Measurements from ENCODE around the gene DNPH1.

DNPH1 gene

DNA sequence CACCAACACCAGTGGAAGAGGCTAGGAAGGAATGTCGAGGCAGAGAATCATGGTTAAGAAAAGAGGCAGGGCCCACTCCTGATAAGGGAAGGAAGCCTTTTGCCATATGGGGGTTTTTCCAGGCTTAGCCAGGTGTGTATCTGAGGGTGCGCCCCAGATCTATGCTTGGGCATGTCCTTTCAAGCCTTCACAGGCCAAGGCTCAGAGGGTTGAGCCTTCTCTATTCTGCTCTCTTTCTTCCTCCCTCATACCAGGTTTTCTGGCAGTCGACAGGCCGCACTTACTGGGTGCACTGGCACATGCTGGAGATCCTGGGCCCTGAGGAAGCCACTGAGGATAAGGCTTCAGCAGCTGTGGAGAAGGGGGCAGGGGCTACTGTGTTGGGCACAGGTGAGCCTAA lies 42.6 kb downstream of the DNPH1 start:
- in situ Hi-C loops (cut with HindIII; ENCODE audit: low sequenced_read_pairs): no loop called here
- H3K4me3 ChIP-seq (ENCODE audit: low read depth, low read length): no peak overlapping the region
- TF ChIP-seq, protein P1, sequence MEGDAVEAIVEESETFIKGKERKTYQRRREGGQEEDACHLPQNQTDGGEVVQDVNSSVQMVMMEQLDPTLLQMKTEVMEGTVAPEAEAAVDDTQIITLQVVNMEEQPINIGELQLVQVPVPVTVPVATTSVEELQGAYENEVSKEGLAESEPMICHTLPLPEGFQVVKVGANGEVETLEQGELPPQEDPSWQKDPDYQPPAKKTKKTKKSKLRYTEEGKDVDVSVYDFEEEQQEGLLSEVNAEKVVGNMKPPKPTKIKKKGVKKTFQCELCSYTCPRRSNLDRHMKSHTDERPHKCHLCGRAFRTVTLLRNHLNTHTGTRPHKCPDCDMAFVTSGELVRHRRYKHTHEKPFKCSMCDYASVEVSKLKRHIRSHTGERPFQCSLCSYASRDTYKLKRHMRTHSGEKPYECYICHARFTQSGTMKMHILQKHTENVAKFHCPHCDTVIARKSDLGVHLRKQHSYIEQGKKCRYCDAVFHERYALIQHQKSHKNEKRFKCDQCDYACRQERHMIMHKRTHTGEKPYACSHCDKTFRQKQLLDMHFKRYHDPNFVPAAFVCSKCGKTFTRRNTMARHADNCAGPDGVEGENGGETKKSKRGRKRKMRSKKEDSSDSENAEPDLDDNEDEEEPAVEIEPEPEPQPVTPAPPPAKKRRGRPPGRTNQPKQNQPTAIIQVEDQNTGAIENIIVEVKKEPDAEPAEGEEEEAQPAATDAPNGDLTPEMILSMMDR (IDR thresholded peaks at IDR 0.05; ENCODE audit: low read depth, low read length): no peak
- DNase-seq (ENCODE audit: low read depth, low spot score): no peak

- TF ChIP-seq, protein P1 (IDR thresholded peaks at IDR 0.05; ENCODE audit: low read depth, low read length): no peak
- no peak overlapping the region for H3K4me3 ChIP-seq (ENCODE audit: low read depth, low read length)
- DNase-seq (ENCODE audit: low read depth, low spot score): no peak
- in situ Hi-C loops (cut with HindIII; ENCODE audit: low sequenced_read_pairs): no loop called here
Observed at GRCh38 chr6:43186019-43186418, 43.3 kb downstream of the DNPH1 start.

DNA sequence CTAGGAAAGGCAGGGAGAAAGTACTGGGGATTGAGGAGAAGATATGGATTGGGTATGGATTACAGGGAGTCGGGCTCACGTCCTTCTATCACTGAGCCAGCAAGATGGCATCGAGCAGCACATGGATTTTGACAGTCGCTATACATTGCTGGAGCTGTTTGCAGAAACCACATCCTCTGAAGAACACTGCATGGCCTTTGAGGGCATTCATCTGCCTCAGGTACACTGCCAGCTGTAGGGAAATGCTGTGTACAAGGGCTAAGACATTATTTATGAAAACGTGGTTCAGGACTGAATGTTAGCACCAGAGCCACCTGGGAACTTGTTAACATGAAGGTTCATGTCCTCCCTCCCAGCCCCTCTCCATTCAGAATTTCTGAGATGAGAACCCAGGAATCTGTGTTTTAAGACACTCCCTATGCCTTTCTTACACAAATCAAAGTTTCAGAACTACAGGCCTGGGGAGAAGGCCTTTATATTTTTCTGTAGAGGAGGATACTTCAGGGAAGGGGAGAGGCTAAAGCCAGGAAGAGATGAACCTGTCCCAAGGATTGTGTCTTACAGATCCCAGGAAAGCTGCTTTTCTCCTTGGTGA lies 43.8 kb downstream of the DNPH1 start:
- DNase-seq (ENCODE audit: low read depth, low spot score): no peak
- H3K4me3 ChIP-seq (ENCODE audit: low read depth, low read length): no peak overlapping the region

DNA sequence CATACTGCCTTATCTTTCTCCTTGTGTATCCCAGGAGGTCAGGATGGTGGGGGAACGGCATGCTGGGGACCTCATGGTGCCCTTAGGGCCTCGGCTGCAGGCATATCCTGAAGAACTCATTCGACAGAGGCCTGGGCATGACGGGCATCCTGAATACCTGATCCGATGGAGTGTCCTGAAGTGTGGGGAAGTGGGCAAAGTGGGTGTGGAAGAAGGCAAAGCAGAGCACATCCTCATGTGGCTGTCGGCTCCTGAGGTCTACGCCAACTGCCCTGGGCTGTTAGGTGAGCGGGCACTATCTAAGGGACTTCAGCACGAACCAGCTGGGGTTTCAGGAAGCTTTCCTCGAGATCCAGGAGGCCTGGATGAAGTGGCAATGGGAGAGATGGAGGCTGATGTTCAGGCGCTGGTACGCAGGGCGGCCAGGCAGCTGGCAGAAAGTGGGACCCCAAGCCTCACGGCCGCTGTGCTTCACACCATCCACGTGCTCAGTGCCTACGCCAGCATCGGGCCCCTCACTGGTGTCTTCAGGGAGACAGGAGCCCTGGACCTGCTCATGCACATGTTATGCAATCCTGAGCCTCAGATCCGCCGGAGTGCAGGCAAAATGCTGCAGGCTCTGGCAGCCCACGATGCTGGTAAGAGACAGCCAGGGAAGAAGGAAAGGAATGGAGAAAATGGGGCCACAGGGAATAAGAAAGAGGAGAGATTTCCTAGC lies 44.9 kb downstream of the DNPH1 start:
- in situ Hi-C loops (cut with HindIII; ENCODE audit: low sequenced_read_pairs): no loop called here
- DNase-seq (ENCODE audit: low read depth, low spot score): no peak
- no peak overlapping the region for H3K4me3 ChIP-seq (ENCODE audit: low read depth, low read length)
- TF ChIP-seq, protein P1 (IDR thresholded peaks at IDR 0.05; ENCODE audit: low read depth, low read length): no peak

More for the DNA sequence above, 43.8 kb downstream of the DNPH1 start:
- TF ChIP-seq, protein P1 (IDR thresholded peaks at IDR 0.05; ENCODE audit: low read depth, low read length): no peak
- in situ Hi-C loops (cut with HindIII; ENCODE audit: low sequenced_read_pairs): no loop called here

DNA sequence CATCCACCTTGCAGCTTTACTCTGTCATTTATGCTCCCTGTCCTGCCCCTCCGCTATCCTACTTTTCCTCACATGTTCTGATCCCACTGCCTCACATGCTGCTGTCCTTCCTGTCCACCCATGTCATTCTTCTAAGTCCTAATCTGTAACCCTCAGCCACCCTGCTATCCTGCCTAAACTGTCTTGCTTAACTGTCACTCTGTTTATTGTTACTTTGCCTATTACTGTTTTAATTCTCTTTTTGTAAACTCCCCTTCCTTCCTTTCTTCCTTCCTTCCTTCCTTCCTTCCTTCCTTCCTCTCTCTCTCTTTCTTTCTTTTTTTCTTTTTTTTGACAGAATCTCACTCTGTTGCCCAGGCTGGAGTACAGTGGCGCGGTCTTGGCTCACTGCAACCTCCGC lies 45.8 kb downstream of the DNPH1 start:
- TF ChIP-seq, protein P1 (IDR thresholded peaks at IDR 0.05; ENCODE audit: low read depth, low read length): no peak
- in situ Hi-C loops (cut with HindIII; ENCODE audit: low sequenced_read_pairs): no loop called here
- DNase-seq (ENCODE audit: low read depth, low spot score): no peak
- H3K4me3 ChIP-seq (ENCODE audit: low read depth, low read length): no peak overlapping the region

DNA sequence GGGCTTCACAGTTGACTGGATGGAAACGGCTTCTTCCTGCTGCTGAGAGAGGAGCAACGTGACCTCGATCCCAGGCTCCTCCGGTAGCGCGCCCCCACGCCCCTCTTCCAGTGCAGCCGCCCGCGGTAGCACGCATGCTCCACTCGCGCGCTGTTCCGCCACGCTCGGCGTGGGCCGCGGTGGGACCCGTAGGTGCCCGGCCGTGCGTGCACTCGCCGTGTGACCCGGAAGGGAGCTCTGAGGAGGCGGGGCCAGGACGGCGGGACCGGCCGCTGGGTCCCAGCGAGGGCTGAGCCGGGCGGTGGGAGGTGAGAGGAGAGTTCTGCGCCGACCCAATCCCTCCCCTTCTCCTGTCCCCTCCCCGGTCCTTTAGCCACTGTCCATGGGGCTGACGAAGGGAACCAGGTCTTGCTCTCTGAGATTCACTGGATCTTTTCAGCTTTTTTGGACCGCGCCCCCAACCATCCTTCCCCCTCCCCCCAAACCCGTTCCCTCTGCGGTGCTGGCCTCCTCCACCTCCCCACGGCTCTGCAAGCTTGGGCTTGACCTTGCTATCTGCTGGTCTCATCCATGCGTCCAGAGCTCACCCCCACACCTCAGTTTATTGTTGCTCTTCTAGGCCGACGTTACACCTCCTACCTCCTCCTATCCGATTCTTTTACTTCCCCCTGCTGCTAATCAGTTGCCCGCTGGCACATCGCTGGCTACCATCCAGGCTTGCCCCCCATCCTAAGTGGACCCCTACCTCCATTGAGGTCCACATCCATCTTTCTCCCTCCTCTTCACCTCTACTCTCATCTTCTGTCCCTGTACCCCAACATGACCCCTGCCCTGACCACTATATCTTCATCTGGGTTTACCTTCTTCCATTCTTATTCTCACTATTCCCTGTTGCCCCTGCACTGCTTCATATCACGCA lies 47.1 kb downstream of the DNPH1 start, which contains the start of gene CUL9:
TSS of gene CUL9 (plus strand) at position 255 of the 919 bp plus-strand sequence. CDS start 2,115 bp downstream, outside the sequence.
- TF ChIP-seq, protein P1 (IDR thresholded peaks at IDR 0.05; ENCODE audit: low read depth, low read length): no peak
- H3K4me3 ChIP-seq (ENCODE audit: low read depth, low read length): peak within 1 kb of the TSS; percentile 74
- DNase-seq (ENCODE audit: low read depth, low spot score): peak; percentile 68
- in situ Hi-C loops (cut with HindIII; ENCODE audit: low sequenced_read_pairs): no loop called here

All from astrocyte of the spinal cord (primary cell).